MM.1S (cell line): ENCODE data around the gene INPP4B.

Experiments
- DNase-seq: peaks from one replicate; pipeline ENCODE4 v3.0.0-alpha.2; 2015
- H2AFZ ChIP-seq: fragments of 300-600 bp; sonication (generic); 2 replicates; pipeline ENCODE4 v1.6.0; 2016; ENCODE audit warnings: antibody characterized with exemption, low read length
- H3F3A ChIP-seq: fragments of 300-600 bp; sonication (generic); 2 replicates; pipeline ENCODE4 v1.6.1; 2016; ENCODE audit warnings: mild to moderate bottlenecking, antibody characterized with exemption, low read length, moderate library complexity, mixed read lengths; ENCODE audit not compliant: insufficient read depth
- H3K27ac ChIP-seq: fragments of 300-600 bp; sonication (generic); 2 replicates; pipeline ENCODE4 v1.5.1; 2016; ENCODE audit warnings: mild to moderate bottlenecking, low read length
- H3K27me3 ChIP-seq: fragments of 300-600 bp; sonication (generic); replicated peaks from 2 replicates; pipeline ENCODE4 v1.6.0; 2016; ENCODE audit warnings: low read length; ENCODE audit not compliant: insufficient read depth
- H3K36me3 ChIP-seq: fragments of 300-600 bp; sonication (generic); replicated peaks from 2 replicates; pipeline ENCODE4 v1.6.1; 2016; ENCODE audit warnings: mild to moderate bottlenecking, low read length, mixed read lengths; ENCODE audit not compliant: insufficient read depth
- H3K4me1 ChIP-seq: fragments of 300-600 bp; sonication (generic); 2 replicates; pipeline ENCODE4 v1.6.1; 2016; ENCODE audit warnings: low read length, mixed read lengths
- H3K4me2 ChIP-seq: fragments of 300-600 bp; sonication (generic); 2 replicates; pipeline ENCODE4 v1.6.0; 2016; ENCODE audit warnings: low read depth, low read length
- H3K4me3 ChIP-seq: fragments of 300-600 bp; sonication (generic); 2 replicates; pipeline ENCODE4 v1.5.1; 2016; ENCODE audit warnings: low read length, mixed read lengths
- H3K79me2 ChIP-seq: fragments of 300-600 bp; sonication (generic); 2 replicates; pipeline ENCODE4 v1.6.1; 2016; ENCODE audit warnings: mixed run types, low read length, mixed read lengths
- H3K9ac ChIP-seq: fragments of 300-600 bp; sonication (generic); 2 replicates; pipeline ENCODE4 v1.6.1; 2016; ENCODE audit warnings: low read length, mixed read lengths
- H3K9me2 ChIP-seq: fragments of 300-600 bp; sonication (generic); replicated peaks from 2 replicates; pipeline ENCODE4 v1.6.1; 2016; ENCODE audit warnings: mild to moderate bottlenecking, low read length, mixed read lengths; ENCODE audit not compliant: insufficient read depth
- H3K9me3 ChIP-seq: fragments of 300-600 bp; sonication (generic); replicated peaks from 2 replicates; pipeline ENCODE4 v1.6.1; 2016; ENCODE audit warnings: mild to moderate bottlenecking, low read length, mixed read lengths; ENCODE audit not compliant: insufficient read depth
- H4K20me1 ChIP-seq: fragments of 300-600 bp; sonication (generic); 2 replicates; pipeline ENCODE4 v1.6.1; 2016; ENCODE audit warnings: mild to moderate bottlenecking, low read length, moderate library complexity, mixed read lengths; ENCODE audit not compliant: insufficient read depth
- EZH2 ChIP-seq: fragments of 300-600 bp; sonication (generic); optimal IDR thresholded peaks from 2 replicates; pipeline ENCODE3; 2017; ENCODE audit warnings: low read depth, mild to moderate bottlenecking, antibody characterized with exemption, low read length, mixed read lengths
- EZH2phosphoT487 ChIP-seq: fragments of 300-600 bp; sonication (generic); IDR thresholded peaks from 2 replicates; pipeline ENCODE4 v1.6.1; 2018; ENCODE audit warnings: antibody characterized with exemption, low read length
- TF ChIP-seq, protein P1 (sequence below): fragments of 300-600 bp; sonication (generic); IDR thresholded peaks from 2 replicates; pipeline ENCODE4 v1.5.1; 2016; ENCODE audit warnings: antibody characterized with exemption, low read length, mixed read lengths

The INPP4B gene

DNA sequence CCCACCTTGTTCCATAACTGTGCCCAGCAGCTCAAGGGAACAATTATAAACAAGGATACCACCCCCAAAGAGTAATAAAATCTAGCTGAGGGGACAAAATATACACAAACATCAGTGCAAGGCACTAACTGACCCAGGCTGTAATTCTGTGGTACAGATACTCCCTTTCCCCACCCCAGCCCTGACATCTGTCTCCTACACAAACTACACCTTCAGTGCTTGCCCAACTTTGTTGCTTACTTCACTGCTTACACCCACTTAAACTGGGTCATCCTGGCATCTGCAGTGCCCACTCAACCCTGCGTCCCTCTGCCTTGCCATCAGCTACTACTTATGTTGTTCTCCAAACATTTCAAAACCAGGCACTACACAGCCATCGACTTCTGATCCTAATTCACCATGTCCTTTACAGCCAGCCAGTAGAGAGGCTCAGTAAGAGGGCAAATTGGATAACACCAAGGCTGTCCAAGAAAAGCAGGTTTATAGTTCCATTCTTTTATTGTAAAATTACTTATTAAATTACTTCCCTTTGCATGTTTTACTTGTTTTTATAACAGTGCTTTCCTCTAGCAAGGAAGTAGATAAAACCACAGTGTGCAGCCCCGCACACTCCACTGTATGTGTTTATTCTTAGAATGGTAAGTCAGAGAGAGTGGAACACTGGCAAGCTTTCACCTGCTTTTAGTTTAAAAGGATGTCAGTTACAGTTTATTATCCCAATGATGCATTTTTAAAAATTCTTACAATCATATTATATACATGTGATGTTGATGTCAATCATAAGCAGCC is 149.6 kb downstream of the INPP4B start:
- Histone ChIP-seq H3K4me2 (no peak overlapping the region), H3K4me1 (no peaks in the 10 kb centered on the region), H4K20me1 (no peaks in the 10 kb centered on the region), H3K9me3 (no peaks in the 10 kb centered on the region), H3F3A (no peaks in the 10 kb centered on the region), H2AFZ (no peak overlapping the region), H3K36me3 (no peaks in the 10 kb centered on the region), H3K9ac (no peak overlapping the region), H3K27ac (no peak overlapping the region), H3K9me2 (no peaks in the 10 kb centered on the region), H3K4me3 (no peak overlapping the region), H3K79me2 (no peaks in the 10 kb centered on the region), H3K27me3 (no peaks in the 10 kb centered on the region)
- TF ChIP-seq, protein P1, sequence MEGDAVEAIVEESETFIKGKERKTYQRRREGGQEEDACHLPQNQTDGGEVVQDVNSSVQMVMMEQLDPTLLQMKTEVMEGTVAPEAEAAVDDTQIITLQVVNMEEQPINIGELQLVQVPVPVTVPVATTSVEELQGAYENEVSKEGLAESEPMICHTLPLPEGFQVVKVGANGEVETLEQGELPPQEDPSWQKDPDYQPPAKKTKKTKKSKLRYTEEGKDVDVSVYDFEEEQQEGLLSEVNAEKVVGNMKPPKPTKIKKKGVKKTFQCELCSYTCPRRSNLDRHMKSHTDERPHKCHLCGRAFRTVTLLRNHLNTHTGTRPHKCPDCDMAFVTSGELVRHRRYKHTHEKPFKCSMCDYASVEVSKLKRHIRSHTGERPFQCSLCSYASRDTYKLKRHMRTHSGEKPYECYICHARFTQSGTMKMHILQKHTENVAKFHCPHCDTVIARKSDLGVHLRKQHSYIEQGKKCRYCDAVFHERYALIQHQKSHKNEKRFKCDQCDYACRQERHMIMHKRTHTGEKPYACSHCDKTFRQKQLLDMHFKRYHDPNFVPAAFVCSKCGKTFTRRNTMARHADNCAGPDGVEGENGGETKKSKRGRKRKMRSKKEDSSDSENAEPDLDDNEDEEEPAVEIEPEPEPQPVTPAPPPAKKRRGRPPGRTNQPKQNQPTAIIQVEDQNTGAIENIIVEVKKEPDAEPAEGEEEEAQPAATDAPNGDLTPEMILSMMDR = no peak
- TF ChIP-seq EZH2 = no peak
- no peak for TF ChIP-seq EZH2phosphoT487
- no peak for DNase-seq

DNA sequence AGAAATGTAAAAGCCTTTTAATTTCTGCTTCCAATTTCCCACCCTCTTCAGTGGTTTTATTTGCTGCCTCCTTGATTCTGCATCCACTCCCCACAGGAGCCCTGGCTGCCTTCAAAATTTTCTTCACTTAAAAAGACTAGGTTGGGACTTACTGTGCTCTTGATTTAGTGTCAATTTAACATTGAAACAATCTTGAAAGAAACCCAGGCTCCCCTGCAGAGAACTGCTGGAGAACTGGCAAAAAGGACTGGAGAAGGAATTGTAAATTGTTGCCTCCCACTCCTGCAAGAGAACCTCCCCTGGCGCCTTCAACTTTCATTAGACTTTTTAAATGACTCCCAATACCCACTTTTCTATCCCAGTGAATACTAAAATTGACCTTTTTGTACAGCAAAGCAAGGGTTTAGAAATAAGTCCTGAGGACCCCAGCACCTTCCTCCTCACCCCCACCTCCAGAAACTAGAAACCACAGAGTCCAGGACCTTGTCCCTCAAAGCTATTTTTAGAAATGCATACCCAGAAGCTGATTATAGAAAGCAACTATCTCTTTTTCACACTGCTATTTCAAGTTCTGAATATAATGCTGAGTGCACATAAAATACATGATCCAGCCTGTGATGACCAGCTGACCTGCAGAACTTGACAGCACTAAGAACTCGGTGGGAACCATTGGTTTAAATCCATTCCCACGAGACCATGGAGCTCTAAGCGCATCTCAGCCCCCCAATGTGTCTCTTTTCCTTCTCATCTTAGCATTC is 155.5 kb downstream of the INPP4B start:
- no peak overlapping the region for H3K9ac ChIP-seq
- no peak overlapping the region for H3K4me3 ChIP-seq
- H3K36me3 ChIP-seq = no peaks in the 10 kb centered on the region
- H3K27me3 ChIP-seq = no peaks in the 10 kb centered on the region
- no peaks in the 10 kb centered on the region for H3K9me3 ChIP-seq
- no peak overlapping the region for H3K4me2 ChIP-seq
- TF ChIP-seq, protein P1 = no peak
- TF ChIP-seq EZH2phosphoT487 (no peak), EZH2 (no peak)
- no peaks in the 10 kb centered on the region for H4K20me1 ChIP-seq
- no peaks in the 10 kb centered on the region for H3K79me2 ChIP-seq
- no peak for DNase-seq
- H3K27ac ChIP-seq = no peak overlapping the region
- peaks cover 7% of the 10 kb centered on the region; the same call in 1 of the 2 replicates for H3K4me1 ChIP-seq
- H3F3A ChIP-seq = no peaks in the 10 kb centered on the region
- no peak overlapping the region for H2AFZ ChIP-seq
- H3K9me2 ChIP-seq = no peaks in the 10 kb centered on the region

DNA sequence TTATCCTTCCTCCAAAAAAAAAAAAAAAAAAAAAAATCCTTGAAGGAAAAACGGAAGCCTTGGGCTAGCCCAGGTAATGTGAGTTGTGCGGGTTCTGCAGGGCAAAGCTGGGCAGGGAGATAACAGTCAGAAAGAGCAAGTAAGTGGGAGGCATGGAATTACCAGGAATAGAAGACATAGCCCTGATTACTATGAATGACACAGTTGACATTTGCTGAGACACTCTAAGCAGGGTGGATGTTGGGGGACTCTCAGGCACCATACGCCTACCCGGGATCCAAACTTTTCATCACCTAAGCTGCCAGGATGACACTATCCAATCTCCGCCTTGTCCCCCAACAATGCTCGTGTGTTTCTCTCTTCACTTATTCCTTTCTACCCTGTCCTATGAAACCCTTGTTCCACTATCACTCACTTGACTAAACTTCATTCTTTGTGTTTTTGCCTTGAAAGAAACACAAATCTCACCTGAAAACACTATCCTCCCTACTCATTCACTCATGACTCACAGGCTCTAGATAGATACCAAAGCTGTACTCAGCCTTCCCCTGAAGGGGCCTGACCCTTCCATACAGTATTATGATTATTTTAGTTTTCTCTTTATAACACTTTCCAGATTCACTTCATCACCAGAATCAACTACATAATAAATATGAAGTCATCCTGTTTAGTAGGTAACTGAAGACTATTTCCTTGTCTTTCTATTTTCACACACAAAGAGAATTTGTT is 158.4 kb downstream of the INPP4B start:
- no peak for TF ChIP-seq EZH2phosphoT487
- TF ChIP-seq, protein P1 = no peak
- TF ChIP-seq EZH2 = no peak
- no peaks in the 10 kb centered on the region for H3K79me2 ChIP-seq
- H3K27ac ChIP-seq = no peak overlapping the region
- no peak overlapping the region for H3K9ac ChIP-seq
- no peak for DNase-seq
- no peaks in the 10 kb centered on the region for H3K36me3 ChIP-seq
- no peaks in the 10 kb centered on the region for H4K20me1 ChIP-seq
- H3K9me3 ChIP-seq = no peaks in the 10 kb centered on the region
- no peak overlapping the region for H3K4me3 ChIP-seq
- H3K4me2 ChIP-seq = no peak overlapping the region
- H3K27me3 ChIP-seq = no peaks in the 10 kb centered on the region
- H3K4me1 ChIP-seq = peaks cover 7% of the 10 kb centered on the region; the same call in 1 of the 2 replicates
- H2AFZ ChIP-seq = no peak overlapping the region
- H3F3A ChIP-seq = no peaks in the 10 kb centered on the region
- no peaks in the 10 kb centered on the region for H3K9me2 ChIP-seq
